HCT116 (cell line): Measurements from ENCODE around the gene ADM2. TPM values are rescaled to one million over a fixed set of nuclear protein-coding genes. Genes with fewer than 3 reads are reported as not detected.
"Not testable (repeated sequence)": the region's sequence is repeated elsewhere in the genome, so short reads cannot be mapped to it uniquely, and the experiment has no call there.

ENCODE experiments used
- ATAC-seq: fragments of 200-7000 bp; cut with Tn5 transposase; 2 replicates; pipeline ENCODE4 v1.9.1; 2020; ENCODE audit warnings: mild to moderate bottlenecking, moderate library complexity
- BruUV-seq: library from RNA; stranded (reverse); fragments of 400-500 nt; replicated peaks from 2 replicates; lab custom pipeline; 2021; lab: Mats Ljungman, UMichigan
- CTCF ChIA-PET: fragments of 300-600 bp; sonication (Branson Sonifier 250); formaldehyde crosslinking; loops from one replicate; lab custom pipeline; 2021; ENCODE audit warnings: antibody characterized with exemption; lab: Charles Lee
- POLR2A ChIA-PET: fragments of 300-600, 350-600 bp; sonication (Branson Sonifier 250); formaldehyde crosslinking; loops from one replicate; lab custom pipeline; 2021; ENCODE audit warnings: antibody characterized with exemption; lab: Charles Lee
- RAD21 ChIA-PET, 2 experiments: fragments of 300-600 bp; sonication (Branson Sonifier 250); formaldehyde crosslinking; loops; one replicate each; lab custom pipeline; 2023; ENCODE audit warnings: low total read pairs in 2 of 2; ENCODE audit not compliant: uncharacterized antibody in 2 of 2, unreplicated experiment in 2 of 2, low non-redundant PET in 1 of 2; lab: Charles Lee
- DNase-seq: peaks from one replicate; pipeline ENCODE4 v3.0.0-alpha.2; 2010; ENCODE audit warnings: low read depth, low spot score
- H2AFZ ChIP-seq: fragments of 200-600 bp; shearing (Covaris generic), sonication (generic); 2 replicates; pipeline ENCODE4 v1.6.1; 2017; ENCODE audit warnings: low read depth, mixed run types, mixed read lengths, antibody characterized with exemption, low read length; ENCODE audit not compliant: poor library complexity, severe bottlenecking
- H3K27ac ChIP-seq: 2 replicates; pipeline ENCODE4 v1.5.1; 2012; ENCODE audit warnings: low read depth, low read length
- H3K27me3 ChIP-seq: fragments of 200-600 bp; sonication (generic); 2 replicates; pipeline ENCODE4 v1.6.1; 2016; ENCODE audit warnings: mixed run types, low read length, mixed read lengths; ENCODE audit not compliant: insufficient read depth
- H3K36me3 ChIP-seq, 2 experiments: fragments of 200-500 bp in 1 of 2; fragments of 200-600 bp in 1 of 2; sonication (Bioruptor generic) in 1 of 2; sonication (generic) in 1 of 2; 2 replicates each; pipeline versions ENCODE4 v1.5.1 to v1.6.1; 2014 to 2016; ENCODE audit warnings: low read length in 2 of 2, inconsistent platforms in 1 of 2, mixed read lengths in 1 of 2, mixed run types in 1 of 2; ENCODE audit not compliant: insufficient read depth in 2 of 2, control insufficient read depth in 1 of 2
- H3K4me1 ChIP-seq, 2 experiments: fragments of 200-600 bp in 1 of 2; sonication (generic) in 1 of 2; 2 replicates each; pipeline versions ENCODE4 v1.5.1 to v1.6.1; 2012 to 2017; ENCODE audit warnings: low read length in 2 of 2, inconsistent platforms in 1 of 2, mild to moderate bottlenecking in 1 of 2, mixed read lengths in 1 of 2, mixed run types in 1 of 2, moderate library complexity in 1 of 2; ENCODE audit not compliant: insufficient read depth in 2 of 2, control insufficient read depth in 1 of 2
- H3K4me2 ChIP-seq: fragments of 200-600 bp; sonication (generic); 2 replicates; pipeline ENCODE4 v1.6.1; 2017; ENCODE audit warnings: mixed run types, low read length, mixed read lengths
- H3K4me3 ChIP-seq, 2 experiments: fragments of 200-600 bp in 1 of 2; sonication (generic) in 1 of 2; replicated peaks in 1 of 2; 2 replicates each; pipeline ENCODE4 v1.5.1; 2011 to 2016; ENCODE audit warnings: low read length in 2 of 2, control low read depth in 1 of 2, low read depth in 1 of 2, mild to moderate bottlenecking in 1 of 2, mixed read lengths in 1 of 2, mixed run types in 1 of 2
- H3K79me2 ChIP-seq: fragments of 200-600 bp; sonication (generic); 2 replicates; pipeline ENCODE4 v1.6.1; 2017; ENCODE audit warnings: mild to moderate bottlenecking, mixed run types, low read length, moderate library complexity, mixed read lengths; ENCODE audit not compliant: insufficient read depth
- H3K9ac ChIP-seq: fragments of 200-600 bp; sonication (generic); 2 replicates; pipeline ENCODE4 v1.6.1; 2016; ENCODE audit warnings: low read length, mixed read lengths
- H3K9me2 ChIP-seq: fragments of 200-600 bp; sonication (generic), shearing (Covaris generic); 2 replicates; pipeline ENCODE4 v1.6.1; 2017; ENCODE audit warnings: mixed run types, mild to moderate bottlenecking, moderate library complexity; ENCODE audit not compliant: insufficient read depth
- H3K9me3 ChIP-seq, 2 experiments: fragments of 200-500 bp in 1 of 2; fragments of 200-600 bp in 1 of 2; sonication (Bioruptor generic) in 1 of 2; sonication (generic) in 1 of 2; 2 replicates each; pipeline ENCODE4 v1.6.1; 2014 to 2017; ENCODE audit warnings: low read length in 2 of 2, mixed read lengths in 2 of 2, inconsistent platforms in 1 of 2, low read depth in 1 of 2, mild to moderate bottlenecking in 1 of 2, mixed run types in 1 of 2, moderate library complexity in 1 of 2; ENCODE audit not compliant: control insufficient read depth in 1 of 2, insufficient read depth in 1 of 2
- H4K20me1 ChIP-seq: fragments of 200-600 bp; sonication (generic), shearing (Covaris generic); 2 replicates; pipeline ENCODE4 v1.6.1; 2017; ENCODE audit warnings: mixed run types, mild to moderate bottlenecking, moderate library complexity; ENCODE audit not compliant: insufficient read depth
- ATF3 ChIP-seq: IDR thresholded peaks from 2 replicates; pipeline ENCODE4 v1.6.1; 2012
- EZH2 ChIP-seq: fragments of 200-600 bp; sonication (generic); IDR thresholded peaks from 2 replicates; pipeline ENCODE4 v1.6.1; 2017; ENCODE audit warnings: antibody characterized with exemption, mixed run types
- JUND ChIP-seq: IDR thresholded peaks from 2 replicates; pipeline ENCODE4 v1.6.1; 2012
- MAX ChIP-seq: IDR thresholded peaks from 2 replicates; pipeline ENCODE4 v1.6.1; 2012
- POLR2A ChIP-seq: IDR thresholded peaks from 2 replicates; pipeline ENCODE4 v1.7.0; 2011; ENCODE audit warnings: borderline replicate concordance; ENCODE audit not compliant: insufficient read depth, insufficient read length; ENCODE audit errors: extremely low read depth
- POLR2AphosphoS5 ChIP-seq: IDR thresholded peaks from 2 replicates; pipeline ENCODE4 v1.6.1; 2011; ENCODE audit warnings: mild to moderate bottlenecking, low read depth, low read length, moderate library complexity
- SP1 ChIP-seq: IDR thresholded peaks from 2 replicates; pipeline ENCODE4 v1.6.1; 2012; ENCODE audit warnings: low read depth
- intact Hi-C: fragments of 100-400 bp; cut with micrococcal nuclease; formaldehyde crosslinking; loops from 2 replicates; pipeline ENCODE4 v1.10.0; 2022
- total RNA-seq: library from RNA; stranded (reverse); gene quantifications from one replicate; pipeline ENCODE4 v1.2.1, GENCODE V29; 2021; ENCODE audit not compliant: unreplicated experiment

The ADM2 gene
- total RNA-seq, 1 experiment from 2014 or later: 12.8 TPM

- intact Hi-C loops: loop anchor here (5.0 kb wide), 1 partner anchor 88 kb away; no protein-coding TSS in a partner anchor
- RAD21 ChIA-PET, H4K20me1 ChIP-seq, BruUV-seq, CTCF ChIA-PET, H3K27me3 ChIP-seq, H2AFZ ChIP-seq, H3K9ac ChIP-seq, ATAC-seq, H3K36me3 ChIP-seq, DNase-seq, H3K4me3 ChIP-seq, H3K9me3 ChIP-seq, H3K4me2 ChIP-seq, H3K27ac ChIP-seq, H3K79me2 ChIP-seq, H3K9me2 ChIP-seq: not testable (repeated sequence)
- H3K4me1 ChIP-seq: peaks cover 3 to 41% of the 10 kb centered on the region in 2 experiments; a peak in 3 of 4 replicates
- POLR2A ChIA-PET: interaction anchor here (2.3 kb wide), 1 partner anchor 11 kb away, joined by 7 read pairs; the partner anchor contains the start of gene KLHDC7B
Measured at GRCh38 chr22:50533856-50534711, 52.7 kb downstream of the ADM2 start.

- H3K4me3 ChIP-seq: no peak overlapping the region
- ChIA-PET CTCF (interaction anchor here (1.0 kb wide), 1 partner anchor 10 kb away, joined by 3 read pairs; the partner anchor contains the start of gene KLHDC7B), RAD21 (no interaction called here), POLR2A (interaction anchor here (2.3 kb wide), 1 partner anchor 10 kb away, joined by 7 read pairs; the partner anchor contains the start of gene KLHDC7B)
- no peaks in the 10 kb centered on the region for H4K20me1 ChIP-seq
- no peak overlapping the region for H3K9ac ChIP-seq
- ATAC-seq (no peak), DNase-seq (no peak)
- intact Hi-C loops: no loop called here
- H3K27me3 ChIP-seq: no peaks in the 10 kb centered on the region
- H3K9me3 ChIP-seq: no peaks in the 10 kb centered on the region
- no peaks in the 10 kb centered on the region for H3K79me2 ChIP-seq
- H3K27ac ChIP-seq: no peak overlapping the region
- H2AFZ ChIP-seq: no peak overlapping the region
- H3K36me3 ChIP-seq: no peaks in the 10 kb centered on the region
- no peaks in the 10 kb centered on the region for H3K9me2 ChIP-seq
- no TSS peak for BruUV-seq
- H3K4me1 ChIP-seq: peaks cover 3 to 41% of the 10 kb centered on the region in 2 experiments; a peak in 3 of 4 replicates
- no peak overlapping the region for H3K4me2 ChIP-seq
- no peak for TF ChIP-seq POLR2AphosphoS5
- no peak for TF ChIP-seq ATF3
- TF ChIP-seq MAX: no peak
- TF ChIP-seq JUND: no peak
- TF ChIP-seq SP1: no peak
- TF ChIP-seq POLR2A: no peak
- no peak for TF ChIP-seq EZH2
- TF ChIP-seq, all 23 proteins: peak for 0
Measured at GRCh38 chr22:50535113-50535512, 53.8 kb downstream of the ADM2 start.

Other genes with a start within 250 kb of the ADM2 start
- 38.6 TPM for gene TUBGCP6, start 236.5 kb upstream of the ADM2 start, total RNA-seq
- gene HDAC10, start 230.3 kb upstream of the ADM2 start, total RNA-seq: 67.5 TPM
- 86.7 TPM for gene MAPK12, start 219.9 kb upstream of the ADM2 start, total RNA-seq
- gene MAPK11, start 211.2 kb upstream of the ADM2 start, total RNA-seq: 19.3 TPM
- 236 TPM for gene PLXNB2, start 173.9 kb upstream of the ADM2 start, total RNA-seq
- 11.0 TPM for gene DENND6B, start 154.5 kb upstream of the ADM2 start, total RNA-seq
- 61.3 TPM for gene PPP6R2, start 138.2 kb upstream of the ADM2 start, total RNA-seq
- gene SBF1, start 6.5 kb upstream of the ADM2 start, total RNA-seq: 91.1 TPM
- 0.39 TPM for gene MIOX, start 5.3 kb downstream of the ADM2 start, total RNA-seq
- gene LMF2, start 26.2 kb downstream of the ADM2 start, total RNA-seq: 56.9 TPM
- 99.1 TPM for gene NCAPH2, start 26.7 kb downstream of the ADM2 start, total RNA-seq
- gene SCO2, start 44.1 kb downstream of the ADM2 start, total RNA-seq: 7.0 TPM
- gene TYMP, start 48.5 kb downstream of the ADM2 start, total RNA-seq: 43.2 TPM
- gene KLHDC7B, start 64.4 kb downstream of the ADM2 start, total RNA-seq: 0.69 TPM
- not detected for gene SYCE3, start 81.4 kb downstream of the ADM2 start, total RNA-seq
- gene CPT1B, start 96.9 kb downstream of the ADM2 start, total RNA-seq: 35.1 TPM
- 55.1 TPM for gene CHKB, start 101.3 kb downstream of the ADM2 start, total RNA-seq
- gene MAPK8IP2, start 119.2 kb downstream of the ADM2 start, total RNA-seq: 6.4 TPM
- gene ARSA, start 146.6 kb downstream of the ADM2 start, total RNA-seq: 16.4 TPM
- gene SHANK3, start 191.3 kb downstream of the ADM2 start, total RNA-seq: 16.0 TPM